ENCODE data around the gene IGFL3. TPM values are rescaled to one million over a fixed set of nuclear protein-coding genes. Genes with fewer than 3 reads are reported as not detected.

Gene IGFL3
- total RNA-seq, 6 donors from 2014 or later = not detected

DNA sequence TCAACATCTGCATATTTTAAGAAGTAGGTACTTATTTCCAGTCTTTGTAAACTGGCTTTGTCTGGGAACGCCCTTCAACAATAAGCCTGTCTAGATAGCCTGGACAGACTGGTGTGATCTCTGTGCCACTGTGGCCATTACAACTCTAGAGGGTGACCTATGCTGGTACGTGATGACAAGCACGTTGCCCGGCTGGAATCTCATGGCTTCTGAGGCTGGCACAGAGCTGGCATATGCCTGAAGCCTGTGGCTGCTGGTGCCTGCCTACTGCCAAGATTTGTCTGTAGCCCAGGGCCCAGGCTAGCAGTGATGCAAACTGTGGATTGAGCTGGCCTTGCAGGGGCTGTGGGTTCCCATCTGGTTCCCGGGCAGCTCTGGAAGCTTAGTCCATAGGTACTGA, 34.0 kb downstream of the IGFL3 start:
- H3K9me3 ChIP-seq = peaks cover 4 to 9% (median 5%) of the 10 kb centered on the region in 4 donors
- no peak overlapping the region for H3K4me3 ChIP-seq
- no peak for ATAC-seq (ENCODE audit: low FRiP score in 2 of 2)
- no peak overlapping the region for H3K27ac ChIP-seq
- WGBS, 2 donors = 90 to 93% methylated on average over 2 to 5 of the region's 5 CpGs
- no peak for DNase-seq
- H3K27me3 ChIP-seq = no peaks in the 10 kb centered on the region
- no peak for TF ChIP-seq EP300 (IDR thresholded peaks at IDR 0.05)
- no peak for TF ChIP-seq POLR2AphosphoS5 (IDR thresholded peaks at IDR 0.05)
- no peak for TF ChIP-seq POLR2A (IDR thresholded peaks at IDR 0.05)
- TF ChIP-seq, protein P1, sequence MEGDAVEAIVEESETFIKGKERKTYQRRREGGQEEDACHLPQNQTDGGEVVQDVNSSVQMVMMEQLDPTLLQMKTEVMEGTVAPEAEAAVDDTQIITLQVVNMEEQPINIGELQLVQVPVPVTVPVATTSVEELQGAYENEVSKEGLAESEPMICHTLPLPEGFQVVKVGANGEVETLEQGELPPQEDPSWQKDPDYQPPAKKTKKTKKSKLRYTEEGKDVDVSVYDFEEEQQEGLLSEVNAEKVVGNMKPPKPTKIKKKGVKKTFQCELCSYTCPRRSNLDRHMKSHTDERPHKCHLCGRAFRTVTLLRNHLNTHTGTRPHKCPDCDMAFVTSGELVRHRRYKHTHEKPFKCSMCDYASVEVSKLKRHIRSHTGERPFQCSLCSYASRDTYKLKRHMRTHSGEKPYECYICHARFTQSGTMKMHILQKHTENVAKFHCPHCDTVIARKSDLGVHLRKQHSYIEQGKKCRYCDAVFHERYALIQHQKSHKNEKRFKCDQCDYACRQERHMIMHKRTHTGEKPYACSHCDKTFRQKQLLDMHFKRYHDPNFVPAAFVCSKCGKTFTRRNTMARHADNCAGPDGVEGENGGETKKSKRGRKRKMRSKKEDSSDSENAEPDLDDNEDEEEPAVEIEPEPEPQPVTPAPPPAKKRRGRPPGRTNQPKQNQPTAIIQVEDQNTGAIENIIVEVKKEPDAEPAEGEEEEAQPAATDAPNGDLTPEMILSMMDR (IDR thresholded peaks at IDR 0.05) = no peak
- H3K4me1 ChIP-seq = no peaks in the 10 kb centered on the region
- H3K36me3 ChIP-seq = no peaks in the 10 kb centered on the region

DNA sequence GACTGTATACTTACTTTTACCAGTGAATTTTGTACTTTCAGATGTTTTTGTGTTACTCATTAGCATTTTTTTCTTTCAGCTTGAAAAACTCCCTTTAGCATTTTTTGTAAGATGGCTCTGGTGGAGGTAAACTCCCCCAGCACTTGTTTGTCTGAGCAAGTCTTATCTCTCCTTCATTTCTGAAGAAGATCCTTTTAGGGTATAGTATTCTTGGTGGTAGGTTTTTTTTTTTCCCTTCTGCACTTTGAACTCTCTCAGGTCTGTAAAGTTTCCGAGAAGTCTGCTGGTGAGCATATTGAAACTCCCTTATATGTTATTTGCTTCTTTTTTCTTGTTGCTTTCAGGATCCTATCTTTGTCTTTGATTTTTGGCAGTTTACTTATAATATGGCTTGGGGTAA, 35.1 kb downstream of the IGFL3 start:
- TF ChIP-seq POLR2A (IDR thresholded peaks at IDR 0.05) (no peak), POLR2AphosphoS5 (IDR thresholded peaks at IDR 0.05) (no peak), EP300 (IDR thresholded peaks at IDR 0.05) (no peak)
- TF ChIP-seq, protein P1 (IDR thresholded peaks at IDR 0.05) = no peak
- no peaks in the 10 kb centered on the region for H3K4me1 ChIP-seq
- WGBS, 2 donors = 92 to 95% methylated on average over 1 of the region's 1 CpG
- no peak overlapping the region for H3K27ac ChIP-seq
- no peaks in the 10 kb centered on the region for H3K36me3 ChIP-seq
- peaks cover 4 to 9% (median 5%) of the 10 kb centered on the region in 4 donors for H3K9me3 ChIP-seq
- H3K27me3 ChIP-seq = no peaks in the 10 kb centered on the region
- DNase-seq (no peak), ATAC-seq (ENCODE audit: low FRiP score in 2 of 2) (no peak)
- no peak overlapping the region for H3K4me3 ChIP-seq

DNA sequence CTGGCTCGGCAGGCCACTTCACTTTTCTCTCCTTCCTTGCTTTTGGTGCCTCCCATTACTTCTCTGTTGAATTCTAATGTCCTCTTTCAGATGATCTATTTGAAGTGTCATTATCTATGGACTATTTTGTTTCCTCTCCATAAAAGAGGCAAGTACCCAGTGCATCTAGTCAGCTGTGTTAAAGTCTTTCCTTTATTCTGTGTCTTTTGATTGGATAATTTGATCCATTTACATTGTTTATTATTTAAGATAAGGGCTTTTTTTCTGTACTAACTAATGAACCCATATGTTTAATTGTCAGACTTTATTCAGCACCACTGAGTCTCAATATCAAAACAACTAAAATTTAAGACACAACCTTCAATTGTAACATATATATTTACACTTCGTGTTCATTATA, 36.4 kb downstream of the IGFL3 start:
- Histone ChIP-seq H3K27ac (no peak overlapping the region), H3K36me3 (no peaks in the 10 kb centered on the region), H3K4me3 (no peak overlapping the region), H3K4me1 (no peaks in the 10 kb centered on the region), H3K9me3 (peaks cover 4 to 9% (median 5%) of the 10 kb centered on the region in 4 donors), H3K27me3 (no peaks in the 10 kb centered on the region)
- ATAC-seq (ENCODE audit: low FRiP score in 2 of 2) (no peak), DNase-seq (no peak)
- TF ChIP-seq, protein P1 (IDR thresholded peaks at IDR 0.05) = no peak
- TF ChIP-seq POLR2A (IDR thresholded peaks at IDR 0.05) = no peak
- no peak for TF ChIP-seq POLR2AphosphoS5 (IDR thresholded peaks at IDR 0.05)
- TF ChIP-seq EP300 (IDR thresholded peaks at IDR 0.05) = no peak
- 82 to 87% methylated on average over 2 of the region's 2 CpGs for WGBS, 2 donors

DNA sequence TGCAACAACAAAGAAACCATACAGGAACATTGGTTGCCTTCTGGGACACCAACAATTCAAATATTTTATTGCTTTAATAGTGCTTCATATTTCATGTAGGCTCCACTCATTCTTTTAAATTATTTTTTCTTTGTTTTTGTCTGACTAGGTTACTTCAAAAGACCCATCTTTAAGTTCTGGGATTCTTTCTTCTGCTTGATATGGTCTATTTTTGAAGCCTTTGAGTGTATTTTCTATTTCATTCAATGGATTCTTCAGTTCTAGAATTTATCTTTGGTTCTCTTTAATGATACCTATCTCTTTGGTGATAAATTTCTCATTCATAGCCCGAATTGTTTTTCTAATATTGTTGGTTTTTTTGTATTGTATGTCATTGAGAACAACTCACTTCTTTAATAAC, 38.6 kb downstream of the IGFL3 start:
- ATAC-seq (ENCODE audit: low FRiP score in 2 of 2) = no peak
- no peak for TF ChIP-seq POLR2AphosphoS5 (IDR thresholded peaks at IDR 0.05)
- TF ChIP-seq, protein P1 (IDR thresholded peaks at IDR 0.05) = no peak
- no peak for DNase-seq
- Histone ChIP-seq H3K36me3 (no peaks in the 10 kb centered on the region), H3K27ac (no peak overlapping the region), H3K4me3 (no peak overlapping the region), H3K27me3 (no peaks in the 10 kb centered on the region), H3K4me1 (no peaks in the 10 kb centered on the region), H3K9me3 (peaks cover 4 to 9% (median 5%) of the 10 kb centered on the region in 4 donors)
- 33% methylated on average over 1 of the region's 1 CpG for WGBS, 2 donors

DNA sequence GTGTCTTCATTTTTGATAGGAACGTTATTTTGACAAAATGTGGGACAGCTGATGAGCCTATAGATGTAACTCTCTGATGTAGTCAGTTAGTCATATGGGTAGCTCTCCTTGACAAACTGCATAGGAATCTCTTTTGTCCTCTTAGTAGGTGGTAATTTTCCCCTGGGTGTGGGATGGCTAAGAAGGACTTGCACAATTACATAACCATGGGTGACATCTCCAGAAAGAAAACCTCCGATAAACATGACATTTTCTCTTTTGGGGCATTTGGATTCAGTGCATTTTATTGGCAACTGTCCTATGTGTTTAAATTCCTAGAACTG, 41.8 kb downstream of the IGFL3 start:
- Histone ChIP-seq H3K36me3 (no peaks in the 10 kb centered on the region), H3K4me3 (no peak overlapping the region), H3K27me3 (peaks cover 0 to 8% (median under 1%) of the 10 kb centered on the region in 4 donors), H3K27ac (no peak overlapping the region), H3K9me3 (peaks cover 4 to 9% (median 5%) of the 10 kb centered on the region in 4 donors), H3K4me1 (no peaks in the 10 kb centered on the region)
- 47 to 65% methylated on average over 2 of the region's 2 CpGs for WGBS, 2 donors
- ATAC-seq (ENCODE audit: low FRiP score in 2 of 2) (no peak), DNase-seq (no peak)
- TF ChIP-seq EP300 (IDR thresholded peaks at IDR 0.05) (no peak), POLR2A (IDR thresholded peaks at IDR 0.05) (no peak), POLR2AphosphoS5 (IDR thresholded peaks at IDR 0.05) (no peak)
- TF ChIP-seq, protein P1 (IDR thresholded peaks at IDR 0.05) = no peak
